ENCODE results near the gene MPC1. TPM values are rescaled to one million over a fixed set of nuclear protein-coding genes. Genes with fewer than 3 reads are reported as not detected.

The MPC1 gene
- total and polyA plus RNA-seq, 9 donors = 64.7 to 98.0 (median 71.2) TPM

DNA sequence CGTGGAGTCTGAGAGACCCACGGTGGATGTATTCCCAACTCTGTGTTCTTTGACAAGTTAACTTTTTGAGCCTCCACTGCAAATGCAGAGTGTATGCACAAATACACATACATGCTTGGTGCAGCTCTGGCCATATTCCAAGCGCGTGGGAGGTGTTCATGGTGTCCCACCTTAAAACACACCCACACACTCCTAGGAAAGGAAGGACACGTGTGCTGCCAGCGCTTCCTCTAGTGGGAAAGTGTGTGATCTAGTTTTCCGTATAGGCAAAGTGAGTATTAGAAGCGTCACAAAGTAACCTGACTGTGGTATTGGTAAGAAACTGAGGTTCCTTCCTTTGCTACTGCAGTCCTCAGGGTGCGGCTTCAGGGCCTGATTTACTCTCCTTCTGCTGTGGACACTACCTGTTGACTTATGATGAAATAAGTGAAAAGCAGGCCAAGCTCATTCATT, 36.0 kb upstream of the MPC1 start:
- no peak for DNase-seq
- Histone ChIP-seq H3K4me1 (ENCODE audit: control insufficient read depth, insufficient read depth, low read length) (peaks cover under 1% of the 10 kb centered on the region), H3K36me3 (ENCODE audit: control insufficient read depth, insufficient read depth, low read length) (peaks cover 24% of the 10 kb centered on the region)

DNA sequence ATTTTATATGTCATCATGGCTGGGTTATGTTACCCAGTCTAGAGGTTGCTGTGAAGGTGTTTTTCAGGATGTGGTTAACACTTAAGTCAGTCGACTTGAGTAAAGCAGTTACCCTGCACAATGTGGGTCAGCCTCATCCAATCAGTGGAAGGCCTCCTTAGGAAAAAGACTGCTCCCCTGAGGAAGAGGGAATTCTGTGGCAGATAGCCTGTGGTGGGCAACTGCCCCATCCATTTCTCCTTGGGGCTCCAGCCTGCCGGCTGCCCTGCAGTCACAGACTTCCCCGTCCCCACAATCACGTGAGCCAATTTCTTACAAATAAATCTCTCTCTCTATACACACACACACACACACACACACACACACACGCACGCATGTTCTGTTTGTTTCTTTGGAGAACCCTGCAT, 34.5 kb upstream of the MPC1 start:
- DNase-seq = no peak
- Histone ChIP-seq H3K27me3 (ENCODE audit: control insufficient read depth, insufficient read depth, low read length) (no peaks in the 10 kb centered on the region), H3K4me3 (ENCODE audit: low read length) (no peak overlapping the region), H3K9me3 (replicated peaks; ENCODE audit: control insufficient read depth, low read depth, low read length) (no peaks in the 10 kb centered on the region), H3K36me3 (ENCODE audit: control insufficient read depth, insufficient read depth, low read length) (peaks cover 28% of the 10 kb centered on the region), H3K27ac (ENCODE audit: low read length) (no peak overlapping the region), H3K4me1 (ENCODE audit: control insufficient read depth, insufficient read depth, low read length) (no peaks in the 10 kb centered on the region)
- WGBS (ENCODE audit: insufficient coverage) = no CpG with 5 or more reads among the region's 6 CpGs

More for the DNA sequence above, 36.0 kb upstream of the MPC1 start:
- no peak overlapping the region for H3K27ac ChIP-seq (ENCODE audit: low read length)
- 74% methylated on average over 4 of the region's 9 CpGs for WGBS (ENCODE audit: insufficient coverage)
- H3K27me3 ChIP-seq (ENCODE audit: control insufficient read depth, insufficient read depth, low read length) = no peaks in the 10 kb centered on the region
- no peak overlapping the region for H3K4me3 ChIP-seq (ENCODE audit: low read length)
- no peaks in the 10 kb centered on the region for H3K9me3 ChIP-seq (replicated peaks; ENCODE audit: control insufficient read depth, low read depth, low read length)

DNA sequence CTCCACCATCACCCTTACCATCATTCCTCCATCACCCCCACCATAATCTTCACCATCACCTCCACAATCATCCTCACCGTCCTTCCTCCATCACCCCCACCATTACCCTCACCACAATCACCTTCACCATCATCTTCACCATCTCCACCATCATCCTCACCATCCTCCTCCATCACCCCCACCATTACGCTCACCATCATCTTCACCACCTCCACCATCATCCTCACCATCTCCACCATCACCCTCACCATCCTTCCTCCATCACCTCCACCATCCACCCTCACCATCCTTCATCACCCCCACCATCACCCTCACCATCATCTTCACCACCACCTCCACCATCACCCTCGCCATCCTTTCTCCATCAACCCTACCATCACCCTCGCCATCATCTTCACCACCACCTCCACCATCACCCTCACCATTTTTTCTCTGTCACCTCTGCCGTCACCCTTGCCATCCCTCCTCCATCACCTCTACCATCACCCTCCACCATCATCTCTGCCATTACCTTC, 33.1 kb upstream of the MPC1 start:
- 83% methylated on average over 5 of the region's 5 CpGs for WGBS (ENCODE audit: insufficient coverage)
- Histone ChIP-seq H3K27me3 (ENCODE audit: control insufficient read depth, insufficient read depth, low read length) (no peaks in the 10 kb centered on the region), H3K27ac (ENCODE audit: low read length) (no peak overlapping the region), H3K4me3 (ENCODE audit: low read length) (no peak overlapping the region), H3K36me3 (ENCODE audit: control insufficient read depth, insufficient read depth, low read length) (peaks cover 38% of the 10 kb centered on the region), H3K9me3 (replicated peaks; ENCODE audit: control insufficient read depth, low read depth, low read length) (no peaks in the 10 kb centered on the region), H3K4me1 (ENCODE audit: control insufficient read depth, insufficient read depth, low read length) (no peaks in the 10 kb centered on the region)
- no peak for DNase-seq

DNA sequence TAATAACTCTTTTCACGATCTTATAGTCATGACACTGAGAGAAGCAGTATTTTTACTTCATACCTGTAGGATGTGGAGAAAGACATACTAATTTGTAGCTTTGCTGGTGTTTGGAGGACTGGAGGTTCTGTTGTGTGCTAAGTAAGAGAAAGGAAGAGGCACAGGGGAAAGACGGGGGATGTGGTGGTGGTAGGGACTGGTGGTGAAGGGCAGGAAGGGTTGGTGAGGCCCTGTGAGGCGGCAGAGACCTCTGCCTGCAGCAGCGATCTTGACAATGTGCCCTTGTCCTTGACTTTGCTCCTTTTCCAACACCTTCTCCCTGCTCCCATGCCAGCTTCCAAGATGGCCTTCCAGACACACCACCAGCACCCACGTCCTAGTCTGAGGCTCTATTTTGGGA, 32.6 kb upstream of the MPC1 start:
- no peak for DNase-seq
- no peaks in the 10 kb centered on the region for H3K9me3 ChIP-seq (replicated peaks; ENCODE audit: control insufficient read depth, low read depth, low read length)
- no peak overlapping the region for H3K27ac ChIP-seq (ENCODE audit: low read length)
- no peaks in the 10 kb centered on the region for H3K27me3 ChIP-seq (ENCODE audit: control insufficient read depth, insufficient read depth, low read length)
- no peaks in the 10 kb centered on the region for H3K4me1 ChIP-seq (ENCODE audit: control insufficient read depth, insufficient read depth, low read length)
- H3K36me3 ChIP-seq (ENCODE audit: control insufficient read depth, insufficient read depth, low read length) = peaks cover 38% of the 10 kb centered on the region
- 65% methylated on average over 2 of the region's 5 CpGs for WGBS (ENCODE audit: insufficient coverage)
- no peak overlapping the region for H3K4me3 ChIP-seq (ENCODE audit: low read length)

DNA sequence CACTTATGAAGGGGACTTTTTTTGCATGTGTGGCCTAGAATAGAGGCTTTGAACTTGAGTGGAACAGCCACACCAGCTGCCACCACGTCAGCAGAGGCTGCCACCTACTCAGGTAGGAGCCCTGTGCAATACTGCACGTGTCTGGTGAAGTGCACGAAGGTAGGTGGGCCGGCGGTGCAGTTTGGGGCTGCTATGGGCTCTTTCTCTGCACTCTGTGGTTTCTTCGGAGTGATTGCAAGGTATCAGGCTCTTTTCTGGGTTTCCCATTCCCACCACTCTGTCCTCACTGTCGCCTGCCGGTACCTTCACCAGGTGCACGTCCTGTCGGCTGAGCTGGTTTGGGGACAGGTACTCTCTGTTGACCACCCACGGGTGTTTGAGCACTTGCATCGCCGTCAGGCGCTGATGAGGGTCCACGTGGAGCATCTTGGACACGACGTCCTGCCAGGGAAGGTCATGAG, 30.8 kb upstream of the MPC1 start:
- H3K27me3 ChIP-seq (ENCODE audit: control insufficient read depth, insufficient read depth, low read length) = no peaks in the 10 kb centered on the region
- H3K4me1 ChIP-seq (ENCODE audit: control insufficient read depth, insufficient read depth, low read length) = no peaks in the 10 kb centered on the region
- no peak for DNase-seq
- 94% methylated on average over 9 of the region's 17 CpGs for WGBS (ENCODE audit: insufficient coverage)
- H3K36me3 ChIP-seq (ENCODE audit: control insufficient read depth, insufficient read depth, low read length) = peaks cover 34% of the 10 kb centered on the region
- H3K4me3 ChIP-seq (ENCODE audit: low read length) = no peak overlapping the region
- H3K9me3 ChIP-seq (replicated peaks; ENCODE audit: control insufficient read depth, low read depth, low read length) = no peaks in the 10 kb centered on the region
- no peak overlapping the region for H3K27ac ChIP-seq (ENCODE audit: low read length)

DNA sequence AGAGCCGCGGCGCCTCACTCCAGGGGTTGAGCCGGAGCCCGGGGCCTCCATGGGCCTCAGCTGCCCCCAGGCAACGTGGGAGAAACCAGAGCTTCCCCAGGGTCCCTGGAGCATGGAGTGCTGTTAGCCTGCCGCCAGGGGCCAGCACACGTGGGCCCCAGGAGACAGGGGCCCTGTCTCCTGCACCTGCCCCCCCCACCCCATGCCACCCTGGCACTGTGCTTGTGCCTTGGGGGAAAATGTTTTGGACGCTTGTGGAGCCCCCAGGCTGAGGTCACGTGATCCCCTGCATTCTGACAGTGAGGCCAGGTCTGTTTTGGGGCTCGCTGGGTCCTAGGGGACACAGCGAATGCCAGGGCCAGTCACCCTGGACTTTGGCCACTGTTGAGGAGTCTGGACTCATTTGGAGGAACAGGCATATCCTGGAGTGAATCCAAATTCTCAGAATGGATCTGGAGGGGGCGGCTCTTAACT, 30.2 kb upstream of the MPC1 start:
- no peak overlapping the region for H3K27ac ChIP-seq (ENCODE audit: low read length)
- no peaks in the 10 kb centered on the region for H3K9me3 ChIP-seq (replicated peaks; ENCODE audit: control insufficient read depth, low read depth, low read length)
- no peaks in the 10 kb centered on the region for H3K4me1 ChIP-seq (ENCODE audit: control insufficient read depth, insufficient read depth, low read length)
- no peaks in the 10 kb centered on the region for H3K27me3 ChIP-seq (ENCODE audit: control insufficient read depth, insufficient read depth, low read length)
- no peak for DNase-seq
- H3K36me3 ChIP-seq (ENCODE audit: control insufficient read depth, insufficient read depth, low read length) = peaks cover 31% of the 10 kb centered on the region
- WGBS (ENCODE audit: insufficient coverage) = 86% methylated on average over 13 of the region's 13 CpGs
- H3K4me3 ChIP-seq (ENCODE audit: low read length) = no peak overlapping the region

DNA sequence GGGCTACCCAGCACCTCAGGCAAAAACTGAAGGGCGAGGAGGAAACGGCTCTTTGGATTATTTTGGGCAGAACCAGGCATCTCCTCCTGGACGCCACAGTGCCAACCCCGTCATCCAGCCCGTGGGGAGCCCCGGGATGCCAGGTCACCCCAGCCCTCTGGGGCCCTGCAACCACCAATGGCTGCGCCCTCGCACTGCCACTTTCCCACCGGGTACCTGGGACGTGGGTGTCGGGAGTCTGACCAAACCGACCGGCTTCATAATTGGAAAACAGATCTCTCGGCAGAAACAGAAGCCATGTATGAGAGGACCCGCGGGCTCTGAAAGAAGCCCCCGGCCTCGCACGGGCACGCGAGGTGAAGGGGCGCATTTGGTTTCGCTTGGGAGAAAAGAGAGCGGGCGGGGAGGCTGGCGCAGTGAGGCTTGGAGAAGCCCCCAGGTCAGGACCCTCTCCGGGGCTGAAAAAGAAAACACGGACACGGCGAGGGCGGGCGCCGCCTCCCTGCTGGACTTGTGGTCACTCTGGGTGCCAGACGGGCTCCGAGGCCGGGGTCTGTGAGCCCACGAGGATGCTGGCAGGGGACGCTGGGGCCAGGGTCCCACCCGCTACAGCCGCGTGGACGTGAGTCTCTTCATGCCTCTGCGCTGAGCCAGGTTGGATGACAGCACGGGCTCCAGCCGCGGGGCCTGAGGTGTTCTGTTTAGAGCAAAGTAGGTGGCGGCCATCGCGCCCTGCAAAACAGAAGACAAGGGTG, 29.6 kb upstream of the MPC1 start:
- no peaks in the 10 kb centered on the region for H3K9me3 ChIP-seq (replicated peaks; ENCODE audit: control insufficient read depth, low read depth, low read length)
- H3K36me3 ChIP-seq (ENCODE audit: control insufficient read depth, insufficient read depth, low read length) = peaks cover 27% of the 10 kb centered on the region
- no peak overlapping the region for H3K4me3 ChIP-seq (ENCODE audit: low read length)
- H3K27me3 ChIP-seq (ENCODE audit: control insufficient read depth, insufficient read depth, low read length) = no peaks in the 10 kb centered on the region
- no peak for DNase-seq
- WGBS (ENCODE audit: insufficient coverage) = 91% methylated on average over 49 of the region's 49 CpGs
- no peak overlapping the region for H3K27ac ChIP-seq (ENCODE audit: low read length)
- no peaks in the 10 kb centered on the region for H3K4me1 ChIP-seq (ENCODE audit: control insufficient read depth, insufficient read depth, low read length)

DNA sequence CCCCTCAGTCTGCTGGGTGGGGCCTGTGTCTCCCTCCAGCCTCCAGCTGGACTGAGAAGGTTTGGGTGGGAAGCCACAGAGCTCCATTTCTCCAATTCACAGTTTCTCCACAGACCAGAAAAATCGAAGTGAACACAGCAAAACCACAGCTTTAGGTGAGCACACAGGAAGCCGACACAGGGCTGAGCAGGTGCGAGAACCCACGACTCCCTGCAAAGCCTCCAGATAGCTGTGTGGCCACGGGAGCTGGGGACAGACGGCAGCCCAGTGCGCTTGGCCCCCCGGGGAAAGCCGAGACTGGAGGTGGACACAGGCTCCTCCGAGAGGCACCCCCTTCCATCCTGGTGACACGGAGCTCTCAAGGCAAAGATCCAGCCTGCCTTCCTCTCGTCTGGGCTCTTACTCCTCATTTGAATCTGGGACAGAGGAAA, 29.0 kb upstream of the MPC1 start:
- Histone ChIP-seq H3K4me1 (ENCODE audit: control insufficient read depth, insufficient read depth, low read length) (no peaks in the 10 kb centered on the region), H3K27ac (ENCODE audit: low read length) (no peak overlapping the region), H3K9me3 (replicated peaks; ENCODE audit: control insufficient read depth, low read depth, low read length) (no peaks in the 10 kb centered on the region), H3K27me3 (ENCODE audit: control insufficient read depth, insufficient read depth, low read length) (no peaks in the 10 kb centered on the region), H3K36me3 (ENCODE audit: control insufficient read depth, insufficient read depth, low read length) (peaks cover 27% of the 10 kb centered on the region), H3K4me3 (ENCODE audit: low read length) (no peak overlapping the region)
- DNase-seq = no peak
- WGBS (ENCODE audit: insufficient coverage) = 77% methylated on average over 12 of the region's 12 CpGs

DNA sequence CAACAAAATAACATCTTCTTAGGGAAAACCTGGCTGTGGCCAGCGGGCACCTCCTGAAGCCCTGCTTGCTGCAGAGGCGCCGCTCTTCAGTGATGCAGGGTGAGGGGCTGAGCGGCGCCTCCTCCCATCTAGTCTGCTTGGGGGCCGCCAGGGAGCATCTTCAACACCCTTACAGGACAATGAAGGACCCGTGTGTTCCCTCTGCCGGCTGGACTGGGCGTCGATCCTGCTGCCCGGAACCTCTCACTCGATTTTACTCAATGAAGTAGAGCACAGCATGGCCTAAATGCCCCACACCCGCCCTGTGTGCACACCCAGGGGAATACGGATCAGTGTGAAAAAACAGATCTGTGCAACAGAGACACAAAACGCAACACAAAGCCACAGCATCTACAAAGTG, 28.5 kb upstream of the MPC1 start:
- no peaks in the 10 kb centered on the region for H3K9me3 ChIP-seq (replicated peaks; ENCODE audit: control insufficient read depth, low read depth, low read length)
- no peak overlapping the region for H3K4me3 ChIP-seq (ENCODE audit: low read length)
- no peak for DNase-seq
- peaks cover 27% of the 10 kb centered on the region for H3K36me3 ChIP-seq (ENCODE audit: control insufficient read depth, insufficient read depth, low read length)
- H3K4me1 ChIP-seq (ENCODE audit: control insufficient read depth, insufficient read depth, low read length) = no peaks in the 10 kb centered on the region
- no peak overlapping the region for H3K27ac ChIP-seq (ENCODE audit: low read length)
- 79% methylated on average over 13 of the region's 15 CpGs for WGBS (ENCODE audit: insufficient coverage)
- no peaks in the 10 kb centered on the region for H3K27me3 ChIP-seq (ENCODE audit: control insufficient read depth, insufficient read depth, low read length)

DNA sequence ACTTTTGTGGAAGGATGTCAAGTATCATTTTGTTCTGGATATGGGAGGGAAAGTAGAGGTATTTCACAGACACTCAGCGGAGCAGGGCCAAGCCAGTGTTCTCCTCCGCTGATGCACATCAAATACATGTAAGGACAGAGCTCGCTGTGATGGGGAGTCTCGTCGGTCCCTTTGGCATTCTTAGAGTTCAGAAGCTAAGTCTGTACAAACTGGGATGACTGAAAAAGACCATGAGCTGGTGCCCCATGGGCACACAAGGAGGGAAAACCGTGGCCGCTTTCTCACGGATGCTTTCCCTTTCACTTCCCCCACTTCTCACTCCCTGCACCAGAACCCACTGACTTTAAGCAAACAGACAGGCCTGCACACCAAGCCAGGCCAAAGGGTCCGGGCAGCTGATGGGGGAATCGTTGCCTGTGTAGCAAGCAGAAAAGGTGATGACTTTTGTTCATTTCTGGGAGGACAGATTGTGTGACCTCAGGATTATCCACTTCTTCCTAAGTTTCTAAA, 27.7 kb upstream of the MPC1 start:
- H3K36me3 ChIP-seq (ENCODE audit: control insufficient read depth, insufficient read depth, low read length) = peaks cover 27% of the 10 kb centered on the region
- H3K27me3 ChIP-seq (ENCODE audit: control insufficient read depth, insufficient read depth, low read length) = no peaks in the 10 kb centered on the region
- no peak for DNase-seq
- no peak overlapping the region for H3K4me3 ChIP-seq (ENCODE audit: low read length)
- no peaks in the 10 kb centered on the region for H3K9me3 ChIP-seq (replicated peaks; ENCODE audit: control insufficient read depth, low read depth, low read length)
- H3K27ac ChIP-seq (ENCODE audit: low read length) = no peak overlapping the region
- no peaks in the 10 kb centered on the region for H3K4me1 ChIP-seq (ENCODE audit: control insufficient read depth, insufficient read depth, low read length)
- WGBS (ENCODE audit: insufficient coverage) = 87% methylated on average over 5 of the region's 10 CpGs
